GM12878 (cell line): ENCODE results near the gene ARHGAP6. TPM values are rescaled to one million over a fixed set of nuclear protein-coding genes. Genes with fewer than 3 reads are reported as not detected.

Experiments used
- ATAC-seq: fragments of 200-7000 bp; cut with Tn5 transposase; 3 replicates; pipeline ENCODE4 v1.9.1; 2020; ENCODE audit warnings: mild to moderate bottlenecking, moderate library complexity
- BruUV-seq: library from RNA; stranded (reverse); fragments of 400-500 nt; replicated peaks from 2 replicates; lab custom pipeline; 2021; lab: Mats Ljungman, UMichigan
- CTCF ChIA-PET: fragments of 300-600 bp; sonication (Branson Sonifier 250); formaldehyde crosslinking; extraction: SDS; loops from one replicate; lab custom pipeline; 2021; ENCODE audit warnings: inconsistent platforms; lab: Yijun Ruan, JAX
- POLR2A ChIA-PET: fragments of 350-600 bp; formaldehyde crosslinking; extraction: SDS; loops from one replicate; lab custom pipeline; 2021; ENCODE audit warnings: inconsistent platforms; lab: Charles Lee
- RAD21 ChIA-PET: fragments of 300-600 bp; sonication (Branson Sonifier 250); formaldehyde crosslinking; loops from one replicate; lab custom pipeline; 2023; ENCODE audit warnings: antibody characterized with exemption; ENCODE audit not compliant: unreplicated experiment; lab: Charles Lee
- SMC1A ChIA-PET: fragments of 300-600 bp; sonication (Branson Sonifier 250); formaldehyde crosslinking; loops from one replicate; lab custom pipeline; 2023; ENCODE audit not compliant: unreplicated experiment, uncharacterized antibody; lab: Charles Lee
- DNase-seq: peaks from one replicate; pipeline ENCODE4 v3.0.0-alpha.2; 2011; ENCODE audit warnings: low read depth, low spot score
- FAIRE-seq: peaks from 3 replicates; lab custom pipeline; 2011; peaks lifted over from hg19 to GRCh38; lab: Jason Lieb, UNC
- H2AFZ ChIP-seq: 2 replicates; pipeline ENCODE4 v1.6.0; 2011; ENCODE audit warnings: low read depth, low read length, control low read depth; ENCODE audit not compliant: control insufficient read depth
- H3K27ac ChIP-seq: 2 replicates; pipeline ENCODE4 v1.5.1; 2011; ENCODE audit warnings: control low read depth; ENCODE audit not compliant: control insufficient read depth, insufficient read depth
- H3K27me3 ChIP-seq, 2 experiments: replicated peaks in 1 of 2; 2 replicates each; pipeline versions ENCODE4 v1.6.0 to v1.6.1; 2011; ENCODE audit warnings: low read length in 1 of 2; ENCODE audit not compliant: control insufficient read depth in 2 of 2, insufficient read depth in 2 of 2
- H3K36me3 ChIP-seq, 2 experiments: 2 replicates each; pipeline ENCODE4 v1.5.1; 2011; ENCODE audit warnings: low read length in 1 of 2; ENCODE audit not compliant: control insufficient read depth in 2 of 2, insufficient read depth in 2 of 2
- H3K4me1 ChIP-seq: 2 replicates; pipeline ENCODE4 v1.6.1; 2011; ENCODE audit warnings: mild to moderate bottlenecking, low read length, moderate library complexity, mixed read lengths; ENCODE audit not compliant: control insufficient read depth, insufficient read depth
- H3K4me2 ChIP-seq: 2 replicates; pipeline ENCODE4 v1.6.0; 2011; ENCODE audit warnings: control low read depth; ENCODE audit not compliant: control insufficient read depth, insufficient read depth
- H3K4me3 ChIP-seq: fragments of 200-600 bp; sonication (generic); 2 replicates; pipeline ENCODE4 v1.5.1; 2016
- H3K79me2 ChIP-seq: 2 replicates; pipeline ENCODE4 v1.6.0; 2011; ENCODE audit warnings: low read length; ENCODE audit not compliant: control insufficient read depth, insufficient read depth
- H3K9ac ChIP-seq: 2 replicates; pipeline ENCODE4 v1.8.0; 2011; ENCODE audit warnings: low read length, control low read depth, mixed read lengths; ENCODE audit not compliant: control insufficient read depth, insufficient read depth
- H3K9me3 ChIP-seq: replicated peaks from 3 replicates; pipeline ENCODE4 v1.5.1; 2011; ENCODE audit warnings: mild to moderate bottlenecking, low read length; ENCODE audit not compliant: control insufficient read depth, insufficient read depth
- H4K20me1 ChIP-seq: 2 replicates; pipeline ENCODE4 v1.6.0; 2011; ENCODE audit not compliant: control insufficient read depth, insufficient read depth
- ASH2L ChIP-seq: fragments of 300-600, 200-600 bp; sonication (generic); IDR thresholded peaks from 2 replicates; pipeline ENCODE4 v1.6.1; 2017; ENCODE audit warnings: low read depth, mild to moderate bottlenecking, borderline replicate concordance
- BCL11A ChIP-seq: IDR thresholded peaks from 2 replicates; pipeline ENCODE4 v1.6.1; 2011; ENCODE audit warnings: low read depth, low read length
- HDAC2 ChIP-seq: fragments of 200-600 bp; sonication (generic); IDR thresholded peaks from 2 replicates; pipeline ENCODE4 v1.6.1; 2017
- IKZF1 ChIP-seq: fragments of 450-650 bp; conservative IDR thresholded peaks from 2 replicates; pipeline ENCODE4 v1.6.1; 2017; ENCODE audit warnings: antibody characterized with exemption, mild to moderate bottlenecking
- IRF3 ChIP-seq: fragments of 450-650 bp; IDR thresholded peaks from 2 replicates; pipeline ENCODE4 v1.6.1; 2014; ENCODE audit warnings: mild to moderate bottlenecking
- MTA2 ChIP-seq: fragments of 450-650 bp; IDR thresholded peaks from 2 replicates; pipeline ENCODE4 v1.6.1; 2016; ENCODE audit warnings: low read depth, mild to moderate bottlenecking, moderate library complexity
- PKNOX1 ChIP-seq: fragments of 450-650 bp; IDR thresholded peaks from 2 replicates; pipeline ENCODE4 v1.6.1; 2016; ENCODE audit warnings: mild to moderate bottlenecking
- POLR2AphosphoS5 ChIP-seq: IDR thresholded peaks from 2 replicates; pipeline ENCODE4 v1.6.1; 2011; ENCODE audit warnings: mild to moderate bottlenecking, low read length, inconsistent platforms
- SMAD5 ChIP-seq: IDR thresholded peaks from 2 replicates; pipeline ENCODE4 v1.6.1; 2016; ENCODE audit warnings: antibody characterized with exemption, low read depth
- SPI1 ChIP-seq: IDR thresholded peaks from 2 replicates; pipeline ENCODE4 v1.6.1; 2011; ENCODE audit warnings: low read depth, mild to moderate bottlenecking, low read length, moderate library complexity, borderline replicate concordance; ENCODE audit not compliant: insufficient read depth
- SREBF1 ChIP-seq: IDR thresholded peaks from 2 replicates; pipeline ENCODE4 v1.6.1; 2012; ENCODE audit warnings: mild to moderate bottlenecking, low read length
- STAT1 ChIP-seq: fragments of 450-650 bp; conservative IDR thresholded peaks from 2 replicates; pipeline ENCODE4 v1.6.1; 2014; ENCODE audit warnings: antibody characterized with exemption, mild to moderate bottlenecking
- SUZ12 ChIP-seq: fragments of 200-600 bp; sonication (generic); IDR thresholded peaks from one replicate; pipeline ENCODE4 v1.6.1; 2018; ENCODE audit warnings: antibody characterized with exemption, mild to moderate bottlenecking; ENCODE audit not compliant: unreplicated experiment
- TAF1 ChIP-seq: IDR thresholded peaks from 2 replicates; pipeline ENCODE4 v1.6.1; 2011; ENCODE audit warnings: mild to moderate bottlenecking, low read depth, low read length, borderline replicate concordance
- TCF12 ChIP-seq: IDR thresholded peaks from 2 replicates; pipeline ENCODE4 v1.6.1; 2011; ENCODE audit warnings: low read depth, mild to moderate bottlenecking, low read length
- WRNIP1 ChIP-seq: IDR thresholded peaks from 2 replicates; pipeline ENCODE4 v1.6.1; 2011; ENCODE audit warnings: low read depth, low read length, improper control_type of control experiment, borderline replicate concordance
- ZZZ3 ChIP-seq: IDR thresholded peaks from 2 replicates; pipeline ENCODE4 v1.6.1; 2011; ENCODE audit warnings: low read depth; ENCODE audit not compliant: control insufficient read depth, insufficient read length
- WGBS: methylation state at CpG from one replicate; pipeline ENCODE4 v1.1.6; 2016; ENCODE audit warnings: low lambda C conversion rate; ENCODE audit not compliant: insufficient replicate concordance, insufficient coverage; ENCODE audit errors: missing lambda C conversion rate; 5-methylcytosine and 5-hydroxymethylcytosine counted together
- in situ Hi-C: fragments of 300-500 bp; cut with MboI; formaldehyde crosslinking; loops from 9 replicates; pipeline ENCODE4 v1.14.3; 2018; ENCODE audit warnings: mixed read lengths
- intact Hi-C: fragments of 100-400 bp; cut with micrococcal nuclease; formaldehyde crosslinking; loops from one replicate; pipeline ENCODE4 v1.14.2; 2022; ENCODE audit not compliant: unreplicated experiment
- polyA plus RNA-seq, 11 experiments: library from polyadenylated mRNA; depleted of rRNA in 4 of 11; unstranded in 6 of 11; stranded (reverse) in 5 of 11; fragments of >200 nt; fragmentation: Nextera tagmentation in 4 of 11; fragmentation: Illumina TruSeq in 1 of 11; extraction: Ambion mirVana in 4 of 11; extraction: Trizol in 1 of 11; gene quantifications; 1 replicate in 1 of 11; 2 replicates in 10 of 11; pipeline versions ENCODE4 v1.2.1 to v1.2.3, GENCODE V29; 2011 to 2016; ENCODE audit warnings: inconsistent platforms in 2 of 11, missing spikeins in 2 of 11, low read depth in 1 of 11
- total RNA-seq, 4 experiments: library from RNA; depleted of rRNA in 3 of 4; stranded (reverse); fragments of >200 nt in 3 of 4; fragmentation: Illumina TruSeq in 1 of 4; extraction: Trizol in 1 of 4; gene quantifications; 2 replicates each; pipeline versions ENCODE4 v1.2.1 to v1.2.3, GENCODE V29; 2013 to 2021
- TF ChIP-seq, protein P1 (sequence below): fragments of 450-650 bp; IDR thresholded peaks from 2 replicates; pipeline ENCODE4 v1.6.1; 2017; ENCODE audit warnings: mild to moderate bottlenecking, moderate library complexity

Gene ARHGAP6
- total and polyA plus RNA-seq, 10 of the 15 experiments (the other 5 are each of a cell fraction or from before 2014, with no cell fraction given), result 0.20 to 1.8 (median 0.76) TPM

DNA sequence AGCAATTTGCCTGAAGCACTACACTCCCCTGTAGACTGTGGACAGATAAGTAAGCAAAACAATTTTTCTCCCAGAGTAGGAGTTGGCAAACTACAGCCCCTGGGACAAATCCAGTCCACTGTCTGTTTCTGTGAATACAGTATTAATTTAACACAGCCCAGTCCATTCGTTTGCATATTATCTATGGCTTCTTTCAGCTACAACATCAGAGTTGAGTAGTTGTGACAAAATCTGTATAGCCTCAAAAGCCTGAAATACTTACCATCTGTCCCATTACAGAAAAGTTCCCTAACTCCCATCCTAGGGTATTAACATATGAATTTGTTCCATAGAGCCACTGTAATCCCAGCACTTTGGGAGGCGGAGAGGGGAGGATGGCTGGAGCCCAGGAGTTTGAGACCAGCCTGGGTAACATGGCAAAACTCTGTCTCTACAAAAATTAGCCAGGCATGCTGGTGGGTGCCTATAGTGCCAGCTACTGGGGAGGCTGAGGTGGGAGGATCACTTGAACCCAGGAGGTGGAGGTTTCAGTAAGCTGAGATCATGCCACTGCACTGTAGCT is 319.5 kb downstream of the ARHGAP6 start:
- ATAC-seq (no peak), DNase-seq (no peak), FAIRE-seq (no peak)
- Histone ChIP-seq H3K4me3 (no peak overlapping the region), H3K4me2 (no peak overlapping the region), H3K27ac (no peak overlapping the region)
- BruUV-seq, result no TSS peak
- RAD21 ChIA-PET, result no interaction called here
- CTCF ChIA-PET, result no interaction called here
- 2% methylated on average over 2 of the region's 2 CpGs for WGBS
- TF ChIP-seq STAT1 (no peak), MTA2 (no peak), SMAD5 (no peak), ZZZ3 (no peak), POLR2AphosphoS5 (no peak), PKNOX1 (no peak), WRNIP1 (no peak), SPI1 (no peak), TCF12 (no peak), TAF1 (no peak), IRF3 (no peak), BCL11A (no peak), HDAC2 (no peak), SREBF1 (no peak), SUZ12 (no peak), IKZF1 (no peak), ASH2L (no peak)
- TF ChIP-seq, protein P1, sequence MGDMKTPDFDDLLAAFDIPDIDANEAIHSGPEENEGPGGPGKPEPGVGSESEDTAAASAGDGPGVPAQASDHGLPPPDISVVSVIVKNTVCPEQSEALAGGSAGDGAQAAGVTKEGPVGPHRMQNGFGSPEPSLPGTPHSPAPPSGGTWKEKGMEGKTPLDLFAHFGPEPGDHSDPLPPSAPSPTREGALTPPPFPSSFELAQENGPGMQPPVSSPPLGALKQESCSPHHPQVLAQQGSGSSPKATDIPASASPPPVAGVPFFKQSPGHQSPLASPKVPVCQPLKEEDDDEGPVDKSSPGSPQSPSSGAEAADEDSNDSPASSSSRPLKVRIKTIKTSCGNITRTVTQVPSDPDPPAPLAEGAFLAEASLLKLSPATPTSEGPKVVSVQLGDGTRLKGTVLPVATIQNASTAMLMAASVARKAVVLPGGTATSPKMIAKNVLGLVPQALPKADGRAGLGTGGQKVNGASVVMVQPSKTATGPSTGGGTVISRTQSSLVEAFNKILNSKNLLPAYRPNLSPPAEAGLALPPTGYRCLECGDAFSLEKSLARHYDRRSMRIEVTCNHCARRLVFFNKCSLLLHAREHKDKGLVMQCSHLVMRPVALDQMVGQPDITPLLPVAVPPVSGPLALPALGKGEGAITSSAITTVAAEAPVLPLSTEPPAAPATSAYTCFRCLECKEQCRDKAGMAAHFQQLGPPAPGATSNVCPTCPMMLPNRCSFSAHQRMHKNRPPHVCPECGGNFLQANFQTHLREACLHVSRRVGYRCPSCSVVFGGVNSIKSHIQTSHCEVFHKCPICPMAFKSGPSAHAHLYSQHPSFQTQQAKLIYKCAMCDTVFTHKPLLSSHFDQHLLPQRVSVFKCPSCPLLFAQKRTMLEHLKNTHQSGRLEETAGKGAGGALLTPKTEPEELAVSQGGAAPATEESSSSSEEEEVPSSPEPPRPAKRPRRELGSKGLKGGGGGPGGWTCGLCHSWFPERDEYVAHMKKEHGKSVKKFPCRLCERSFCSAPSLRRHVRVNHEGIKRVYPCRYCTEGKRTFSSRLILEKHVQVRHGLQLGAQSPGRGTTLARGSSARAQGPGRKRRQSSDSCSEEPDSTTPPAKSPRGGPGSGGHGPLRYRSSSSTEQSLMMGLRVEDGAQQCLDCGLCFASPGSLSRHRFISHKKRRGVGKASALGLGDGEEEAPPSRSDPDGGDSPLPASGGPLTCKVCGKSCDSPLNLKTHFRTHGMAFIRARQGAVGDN, result no peak
- TF ChIP-seq, all 136 proteins: peak for 0
- Histone ChIP-seq H3K9ac (no peak overlapping the region), H4K20me1 (no peaks in the 10 kb centered on the region), H2AFZ (no peak overlapping the region), H3K9me3 (no peaks in the 10 kb centered on the region), H3K27me3 (no peaks in the 10 kb centered on the region), H3K36me3 (no peaks in the 10 kb centered on the region), H3K79me2 (no peaks in the 10 kb centered on the region), H3K4me1 (peaks cover 3% of the 10 kb centered on the region; the same call in 1 of the 2 replicates)
- SMC1A ChIA-PET, result no interaction called here
- in situ Hi-C loops (no loop called here), intact Hi-C loops (no loop called here)
- POLR2A ChIA-PET, result interaction anchor here (0.6 kb wide), 2 partner anchors 38 to 54 kb away, joined by 3 read pairs; no protein-coding TSS in a partner anchor
